Kidney capillary endothelial cell (primary cell): ENCODE data around the gene DLST.
"Not testable (repeated sequence)": the region's sequence is repeated elsewhere in the genome, so short reads cannot be mapped to it uniquely, and the experiment has no call there.

Experiments used
- DNase-seq: peaks from one replicate; pipeline ENCODE4 v3.0.0-alpha.2; 2018; ENCODE audit warnings: low spot score

The DLST gene

GRCh38 chr14:74918380-74918779 is 36.7 kb downstream of the DLST start:
- no peak for DNase-seq

- DNase-seq = no peak
Measured at GRCh38 chr14:74919421-74920165, 37.9 kb downstream of the DLST start.

- no peak for DNase-seq
Measured at GRCh38 chr14:74920281-74920680, 38.6 kb downstream of the DLST start.

- DNase-seq = no peak
Measured at GRCh38 chr14:74921053-74921620, 39.4 kb downstream of the DLST start.

GRCh38 chr14:74921987-74922751 is 40.5 kb downstream of the DLST start:
- no peak for DNase-seq

- DNase-seq = peak; percentile 78
Measured at GRCh38 chr14:74922752-74923401, 41.2 kb downstream of the DLST start, which contains the start of gene RPS6KL1. Gene RPS6KL1, minus strand, starts transcription at chr14:74923260. Its CDS starts 1,719 bp downstream, at chr14:74921541.

- DNase-seq = no peak
Measured at GRCh38 chr14:74924061-74924460, 42.3 kb downstream of the DLST start.

- DNase-seq = no peak
Measured at GRCh38 chr14:74927225-74927624, 45.5 kb downstream of the DLST start.

GRCh38 chr14:74929242-74929641 is 47.5 kb downstream of the DLST start:
- DNase-seq = no peak

GRCh38 chr14:74931744-74932143 is 50.0 kb downstream of the DLST start:
- not testable (repeated sequence) for DNase-seq

- peak; percentile 95 for DNase-seq
Measured at GRCh38 chr14:74932401-74932901, 50.7 kb downstream of the DLST start.

GRCh38 chr14:74932936-74933335 is 51.2 kb downstream of the DLST start:
- DNase-seq = not testable (repeated sequence)

- no peak for DNase-seq
Measured at GRCh38 chr14:74934041-74934440, 52.3 kb downstream of the DLST start.

- no peak for DNase-seq
Measured at GRCh38 chr14:74934476-74935359, 53.0 kb downstream of the DLST start.

GRCh38 chr14:74935360-74935680 is 53.6 kb downstream of the DLST start:
- no peak for DNase-seq

- DNase-seq = no peak
Measured at GRCh38 chr14:74936151-74936550, 54.4 kb downstream of the DLST start.

GRCh38 chr14:74936731-74937130 is 55.0 kb downstream of the DLST start:
- no peak for DNase-seq

GRCh38 chr14:74937171-74937570 is 55.5 kb downstream of the DLST start:
- no peak for DNase-seq

GRCh38 chr14:74938531-74939495 is 57.1 kb downstream of the DLST start:
- no peak for DNase-seq

GRCh38 chr14:74940956-74941565 is 59.3 kb downstream of the DLST start:
- DNase-seq = no peak
